ENCODE results near the gene IDH2. TPM values are rescaled to one million over a fixed set of nuclear protein-coding genes. Genes with fewer than 3 reads are reported as not detected.
A peak's percentile ranks its signal among the peaks of the same experiment; 100 is the strongest.

IDH2 gene
- total RNA-seq, 1 donor from 2014 or later: 93.1 TPM

DNA sequence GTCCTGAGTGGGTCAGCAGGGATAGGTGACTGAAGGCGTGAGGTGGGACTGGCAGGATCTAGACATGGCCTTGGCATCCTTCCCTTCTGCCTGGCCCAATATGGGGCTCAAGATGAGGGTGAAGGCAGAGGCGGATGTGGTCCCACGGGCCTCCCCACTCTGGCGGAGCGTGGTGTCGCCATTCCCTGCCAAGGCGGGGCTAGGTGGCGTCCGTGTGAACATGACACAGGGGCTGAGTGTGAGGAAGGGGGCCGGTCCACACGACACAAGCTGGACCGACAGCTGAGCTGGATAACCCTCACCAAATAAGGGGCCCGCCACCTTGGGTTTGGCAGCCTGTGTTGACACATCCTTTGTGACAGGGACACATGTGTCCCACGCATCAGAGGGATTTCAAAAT lies 58.1 kb downstream of the IDH2 start:
- no peaks in the 10 kb centered on the region for H3K27me3 Mint-ChIP-seq (ENCODE audit: insufficient read depth, low read depth)
- Histone ChIP-seq H3K9ac (no peak overlapping the region), H3K27me3 (no peaks in the 10 kb centered on the region), H3F3A (ENCODE audit: low read depth) (peaks cover 31% of the 10 kb centered on the region), H3K36me3 (no peaks in the 10 kb centered on the region), H3K27ac (peak overlapping the region; percentile 88), H3K79me2 (ENCODE audit: low read depth) (peaks cover 75% of the 10 kb centered on the region), H3K4me1 (peaks cover 40% of the 10 kb centered on the region), H3K9me3 (ENCODE audit: low read depth) (no peaks in the 10 kb centered on the region), H3K4me2 (peak overlapping the region; percentile 55), H3K4me3 (no peak overlapping the region), H2AFZ (replicated peaks) (no peak overlapping the region), H4K20me1 (ENCODE audit: low read depth) (peaks cover 8% of the 10 kb centered on the region)
- H3K4me3 Mint-ChIP-seq: no peak overlapping the region
- H3K36me3 Mint-ChIP-seq: peaks cover 4% of the 10 kb centered on the region
- H3K27ac Mint-ChIP-seq: peak overlapping the region; percentile 72
- no peak for DNase-seq (ENCODE audit: low spot score)
- TF ChIP-seq EZH2 (IDR thresholded peaks at IDR 0.05) (no peak), CTCF (IDR thresholded peaks at IDR 0.05) (no peak), EZH2phosphoT487 (IDR thresholded peaks at IDR 0.05) (no peak)
- H3K9me3 Mint-ChIP-seq: no peaks in the 10 kb centered on the region
- H3K4me1 Mint-ChIP-seq: peaks cover 52% of the 10 kb centered on the region

DNA sequence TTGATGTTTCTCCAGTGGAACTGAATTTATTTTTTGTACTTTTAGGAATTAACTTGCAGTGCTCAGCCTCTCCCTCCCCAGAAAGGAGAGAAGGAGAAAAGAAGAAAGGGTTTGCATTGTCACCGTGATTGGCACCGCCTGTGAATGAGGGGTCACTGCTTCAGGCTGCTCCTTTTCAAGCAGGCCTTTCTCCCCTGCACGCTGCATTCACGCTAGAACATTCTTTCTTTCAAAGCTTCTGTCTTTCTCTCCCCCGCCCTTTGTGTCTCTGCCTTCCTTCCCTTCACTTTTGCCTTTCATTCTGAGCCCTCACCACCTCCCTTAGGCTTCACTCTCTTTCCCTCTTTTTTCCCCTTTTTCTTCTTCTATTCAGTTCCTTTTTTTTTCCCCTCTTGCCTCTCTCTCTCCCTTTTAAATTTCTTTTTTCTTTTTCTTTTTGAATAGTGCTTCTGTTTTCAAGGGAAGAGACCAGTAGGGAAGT lies 58.7 kb downstream of the IDH2 start:
- peaks cover 5% of the 10 kb centered on the region for H3K36me3 Mint-ChIP-seq
- peak; percentile 73 for DNase-seq (ENCODE audit: low spot score)
- no peak overlapping the region for H3K9ac ChIP-seq
- H3K4me1 Mint-ChIP-seq: peaks cover 50% of the 10 kb centered on the region
- peak overlapping the region; percentile 88 for H3K27ac ChIP-seq
- peak overlapping the region; percentile 55 for H3K4me2 ChIP-seq
- H3F3A ChIP-seq (ENCODE audit: low read depth): peaks cover 31% of the 10 kb centered on the region
- H3K27me3 ChIP-seq: no peaks in the 10 kb centered on the region
- H3K4me3 ChIP-seq: no peak overlapping the region
- peaks cover 8% of the 10 kb centered on the region for H4K20me1 ChIP-seq (ENCODE audit: low read depth)
- H2AFZ ChIP-seq (replicated peaks): no peak overlapping the region
- TF ChIP-seq EZH2 (IDR thresholded peaks at IDR 0.05) (no peak), CTCF (IDR thresholded peaks at IDR 0.05) (no peak), EZH2phosphoT487 (IDR thresholded peaks at IDR 0.05) (no peak)
- no peaks in the 10 kb centered on the region for H3K9me3 Mint-ChIP-seq
- H3K27me3 Mint-ChIP-seq (ENCODE audit: insufficient read depth, low read depth): no peaks in the 10 kb centered on the region
- peaks cover 80% of the 10 kb centered on the region for H3K79me2 ChIP-seq (ENCODE audit: low read depth)
- peak overlapping the region; percentile 94 for H3K27ac Mint-ChIP-seq
- H3K9me3 ChIP-seq (ENCODE audit: low read depth): no peaks in the 10 kb centered on the region
- peaks cover 40% of the 10 kb centered on the region for H3K4me1 ChIP-seq
- no peak overlapping the region for H3K4me3 Mint-ChIP-seq
- H3K36me3 ChIP-seq: no peaks in the 10 kb centered on the region

- no peak overlapping the region for H3K4me3 ChIP-seq
- H3K27ac ChIP-seq: peak overlapping the region; percentile 88
- Mint-ChIP-seq H3K36me3 (peaks cover 8% of the 10 kb centered on the region), H3K9me3 (no peaks in the 10 kb centered on the region), H3K4me3 (no peak overlapping the region), H3K27ac (peak overlapping the region; percentile 94), H3K27me3 (ENCODE audit: insufficient read depth, low read depth) (no peaks in the 10 kb centered on the region), H3K4me1 (peaks cover 56% of the 10 kb centered on the region)
- no peaks in the 10 kb centered on the region for H3K9me3 ChIP-seq (ENCODE audit: low read depth)
- peaks cover 31% of the 10 kb centered on the region for H3F3A ChIP-seq (ENCODE audit: low read depth)
- no peak for TF ChIP-seq CTCF (IDR thresholded peaks at IDR 0.05)
- TF ChIP-seq EZH2phosphoT487 (IDR thresholded peaks at IDR 0.05): no peak
- no peak for TF ChIP-seq EZH2 (IDR thresholded peaks at IDR 0.05)
- peaks cover 44% of the 10 kb centered on the region for H3K4me1 ChIP-seq
- H3K9ac ChIP-seq: no peak overlapping the region
- no peaks in the 10 kb centered on the region for H3K27me3 ChIP-seq
- H2AFZ ChIP-seq (replicated peaks): no peak overlapping the region
- no peaks in the 10 kb centered on the region for H3K36me3 ChIP-seq
- peak; percentile 64 for DNase-seq (ENCODE audit: low spot score)
- peaks cover 80% of the 10 kb centered on the region for H3K79me2 ChIP-seq (ENCODE audit: low read depth)
- H4K20me1 ChIP-seq (ENCODE audit: low read depth): peaks cover 12% of the 10 kb centered on the region
- peak overlapping the region; percentile 28 for H3K4me2 ChIP-seq
Observed at GRCh38 chr15:90042766-90043529, 59.3 kb downstream of the IDH2 start.

Measured in neural progenitor cell (in vitro differentiated cells).